Heart left ventricle (tissue), 13 donors: Measurements from ENCODE around the gene DBNDD1.
"Not testable (repeated sequence)": the region's sequence is repeated elsewhere in the genome, so short reads cannot be mapped to it uniquely, and the experiment has no call there.

Experiments used
- POLR2A ChIP-seq, 2 donors: fragments of 450-650 bp; IDR thresholded peaks; one replicate each; pipeline ENCODE4 v1.6.1; 2017; ENCODE audit warnings: antibody characterized with exemption in 2 of 2, mild to moderate bottlenecking in 2 of 2, moderate library complexity in 2 of 2
- TF ChIP-seq, protein P1 (sequence below), 12 donors: fragments of 200-600 bp; sonication (generic) in 4 of 12; IDR thresholded peaks; one replicate each; pipeline versions ENCODE4 v1.5.0 to v1.8.0; 2018 to 2022; ENCODE audit warnings: antibody characterized with exemption in 12 of 12, mild to moderate bottlenecking in 5 of 12
- donor health status: ischemic (EF 13 %, LVEDD 7.1; RV severe dilation, severe dysfunction).
- donor health status: DM: no; HTN: yes; CAD: no.
- donor health status: DM: no; HTN: no; CAD: no.
- donor health status: ischemic (EF 25% LVEDD 6.9; RV normal size, moderate dysfunction).
- donor health status: ischemic (EF 25% LVEDD 5.7; RV mildly dilated, moderate dysfunction).
- donor health status: ischemic (EF 35%, LVEDD 5.7; RV mildly dilated, moderate dysfunction).
- donor health status: nonischemic (EF 11% LVEDD 7.7; RV severe dilation, severe dysfunction).
- donor health status: DM: yes; HTN: yes; CAD: no.
- donor health status: PGD.
- donor health status: ischemic (EF 29% LVEDD 5.4; RV normal size, mild dysfunction).
- donor health status: nonischemic (EF 23%, LVEDD 6.1; RV moderate dilation, normal function).

GRCh38 chr16:90007635-90008234 is 11.5 kb downstream of the DBNDD1 start:
- TF ChIP-seq, protein P1, sequence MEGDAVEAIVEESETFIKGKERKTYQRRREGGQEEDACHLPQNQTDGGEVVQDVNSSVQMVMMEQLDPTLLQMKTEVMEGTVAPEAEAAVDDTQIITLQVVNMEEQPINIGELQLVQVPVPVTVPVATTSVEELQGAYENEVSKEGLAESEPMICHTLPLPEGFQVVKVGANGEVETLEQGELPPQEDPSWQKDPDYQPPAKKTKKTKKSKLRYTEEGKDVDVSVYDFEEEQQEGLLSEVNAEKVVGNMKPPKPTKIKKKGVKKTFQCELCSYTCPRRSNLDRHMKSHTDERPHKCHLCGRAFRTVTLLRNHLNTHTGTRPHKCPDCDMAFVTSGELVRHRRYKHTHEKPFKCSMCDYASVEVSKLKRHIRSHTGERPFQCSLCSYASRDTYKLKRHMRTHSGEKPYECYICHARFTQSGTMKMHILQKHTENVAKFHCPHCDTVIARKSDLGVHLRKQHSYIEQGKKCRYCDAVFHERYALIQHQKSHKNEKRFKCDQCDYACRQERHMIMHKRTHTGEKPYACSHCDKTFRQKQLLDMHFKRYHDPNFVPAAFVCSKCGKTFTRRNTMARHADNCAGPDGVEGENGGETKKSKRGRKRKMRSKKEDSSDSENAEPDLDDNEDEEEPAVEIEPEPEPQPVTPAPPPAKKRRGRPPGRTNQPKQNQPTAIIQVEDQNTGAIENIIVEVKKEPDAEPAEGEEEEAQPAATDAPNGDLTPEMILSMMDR (IDR thresholded peaks at IDR 0.05) = not testable (repeated sequence)
- TF ChIP-seq POLR2A (IDR thresholded peaks at IDR 0.05) = not testable (repeated sequence)
